H1 (cell line): ENCODE data around the gene BPHL. TPM values are rescaled to one million over a fixed set of nuclear protein-coding genes. Genes with fewer than 3 reads are reported as not detected.

Experiments
- ASH2L ChIP-seq: fragments of 200-600, 300-600 bp; sonication (generic); IDR thresholded peaks from one replicate; pipeline ENCODE4 v1.7.1; 2017; ENCODE audit warnings: low read length
- CTCF ChIP-seq, 3 experiments: IDR thresholded peaks; 1 replicate in 2 of 3; 2 replicates in 1 of 3; pipeline versions ENCODE4 v1.5.1 to v1.6.1; 2011; ENCODE audit warnings: low read length in 3 of 3, mild to moderate bottlenecking in 3 of 3, inconsistent platforms in 2 of 3, low read depth in 1 of 3, moderate library complexity in 1 of 3; ENCODE audit not compliant: insufficient read depth in 1 of 3; ENCODE audit errors: control extremely low read depth in 1 of 3
- polyA plus RNA-seq, 7 experiments: library from polyadenylated mRNA; depleted of rRNA in 3 of 7; stranded (reverse) in 5 of 7; unstranded in 2 of 7; fragments of >200 nt in 5 of 7; fragments of 200-250 nt in 2 of 7; gene quantifications; 1 replicate in 5 of 7; 2 replicates in 1 of 7; 4 replicates in 1 of 7; pipeline versions ENCODE4 v1.2.1 to v1.2.3, GENCODE V29; 2011 to 2013; ENCODE audit warnings: missing spikeins in 2 of 7, mixed read lengths in 2 of 7
- total RNA-seq: library from RNA; stranded (reverse); fragmentation: NEBNext Ultra II Directional; extraction: Animal tissue kit (Norgen Biotek cat#: 25700); gene quantifications from 2 replicates; pipeline ENCODE4 v1.2.1, GENCODE V29; 2021

BPHL gene
- total and polyA plus RNA-seq, 2 of the 8 experiments (the other 6 are each of a cell fraction or from before 2014, with no cell fraction given), result 24.4 to 36.4 TPM

- TF ChIP-seq CTCF (IDR thresholded peaks at IDR 0.05; ENCODE audit: control extremely low read depth in 1 of 3, insufficient read depth in 1 of 3, low read depth in 1 of 3, low read length in 3 of 3) (no peak), ASH2L (no peak)
These were observed 7.3 kb downstream of the BPHL start (continued) for GRCh38 chr6:3125815-3126214.
